ENCODE data around the gene NEK4.
A peak's percentile ranks its signal among the peaks of the same experiment; 100 is the strongest.

NEK4 gene

GRCh38 chr3:52719618-52720017 lies 51.1 kb downstream of the NEK4 start:
- no peak for DNase-seq
- no peak overlapping the region for H3K4me3 ChIP-seq (ENCODE audit: insufficient read depth, low read depth, low read length, poor library complexity, severe bottlenecking)
- H3K36me3 ChIP-seq (ENCODE audit: control insufficient read depth, insufficient read depth, low read length), result no peaks in the 10 kb centered on the region
- no peaks in the 10 kb centered on the region for H3K27me3 ChIP-seq (replicated peaks; ENCODE audit: control insufficient read depth, insufficient read depth, low read length, poor library complexity, severe bottlenecking)
- H3K4me1 ChIP-seq (ENCODE audit: control insufficient read depth, insufficient read depth, low read length, poor library complexity, severe bottlenecking), result no peaks in the 10 kb centered on the region
- H3K9me3 ChIP-seq (ENCODE audit: control insufficient read depth, low read length), result no peaks in the 10 kb centered on the region
- no peak overlapping the region for H3K27ac ChIP-seq (ENCODE audit: insufficient read depth, low read length, poor library complexity, severe bottlenecking)

GRCh38 chr3:52715714-52716305 lies 54.9 kb downstream of the NEK4 start:
- DNase-seq, result no peak
- no peaks in the 10 kb centered on the region for H3K4me1 ChIP-seq (ENCODE audit: control insufficient read depth, insufficient read depth, low read length, poor library complexity, severe bottlenecking)
- no peak overlapping the region for H3K27ac ChIP-seq (ENCODE audit: insufficient read depth, low read length, poor library complexity, severe bottlenecking)
- no peaks in the 10 kb centered on the region for H3K36me3 ChIP-seq (ENCODE audit: control insufficient read depth, insufficient read depth, low read length)
- no peak overlapping the region for H3K4me3 ChIP-seq (ENCODE audit: insufficient read depth, low read depth, low read length, poor library complexity, severe bottlenecking)
- no peaks in the 10 kb centered on the region for H3K9me3 ChIP-seq (ENCODE audit: control insufficient read depth, low read length)
- H3K27me3 ChIP-seq (replicated peaks; ENCODE audit: control insufficient read depth, insufficient read depth, low read length, poor library complexity, severe bottlenecking), result no peaks in the 10 kb centered on the region

GRCh38 chr3:52714335-52715302 lies 56.1 kb downstream of the NEK4 start:
- Histone ChIP-seq H3K4me1 (ENCODE audit: control insufficient read depth, insufficient read depth, low read length, poor library complexity, severe bottlenecking) (no peaks in the 10 kb centered on the region), H3K36me3 (ENCODE audit: control insufficient read depth, insufficient read depth, low read length) (no peaks in the 10 kb centered on the region), H3K27me3 (replicated peaks; ENCODE audit: control insufficient read depth, insufficient read depth, low read length, poor library complexity, severe bottlenecking) (no peaks in the 10 kb centered on the region), H3K27ac (ENCODE audit: insufficient read depth, low read length, poor library complexity, severe bottlenecking) (no peak overlapping the region), H3K4me3 (ENCODE audit: insufficient read depth, low read depth, low read length, poor library complexity, severe bottlenecking) (no peak overlapping the region), H3K9me3 (ENCODE audit: control insufficient read depth, low read length) (no peaks in the 10 kb centered on the region)
- no peak for DNase-seq

- no peaks in the 10 kb centered on the region for H3K9me3 ChIP-seq (ENCODE audit: control insufficient read depth, low read length)
- no peak overlapping the region for H3K27ac ChIP-seq (ENCODE audit: insufficient read depth, low read length, poor library complexity, severe bottlenecking)
- peaks cover 10% of the 10 kb centered on the region for H3K36me3 ChIP-seq (ENCODE audit: control insufficient read depth, insufficient read depth, low read length)
- H3K4me1 ChIP-seq (ENCODE audit: control insufficient read depth, insufficient read depth, low read length, poor library complexity, severe bottlenecking), result peaks cover 3% of the 10 kb centered on the region
- DNase-seq, result no peak
- H3K4me3 ChIP-seq (ENCODE audit: insufficient read depth, low read depth, low read length, poor library complexity, severe bottlenecking), result no peak overlapping the region
- no peaks in the 10 kb centered on the region for H3K27me3 ChIP-seq (replicated peaks; ENCODE audit: control insufficient read depth, insufficient read depth, low read length, poor library complexity, severe bottlenecking)
These were observed 58.2 kb downstream of the NEK4 start for GRCh38 chr3:52712291-52713212.

GRCh38 chr3:52710512-52710911 lies 60.2 kb downstream of the NEK4 start:
- Histone ChIP-seq H3K27me3 (replicated peaks; ENCODE audit: control insufficient read depth, insufficient read depth, low read length, poor library complexity, severe bottlenecking) (no peaks in the 10 kb centered on the region), H3K4me1 (ENCODE audit: control insufficient read depth, insufficient read depth, low read length, poor library complexity, severe bottlenecking) (peaks cover 12% of the 10 kb centered on the region), H3K36me3 (ENCODE audit: control insufficient read depth, insufficient read depth, low read length) (peaks cover 10% of the 10 kb centered on the region), H3K4me3 (ENCODE audit: insufficient read depth, low read depth, low read length, poor library complexity, severe bottlenecking) (no peak overlapping the region), H3K27ac (ENCODE audit: insufficient read depth, low read length, poor library complexity, severe bottlenecking) (no peak overlapping the region), H3K9me3 (ENCODE audit: control insufficient read depth, low read length) (no peaks in the 10 kb centered on the region)
- no peak for DNase-seq

GRCh38 chr3:52707585-52707984 lies 63.2 kb downstream of the NEK4 start:
- Histone ChIP-seq H3K4me3 (ENCODE audit: insufficient read depth, low read depth, low read length, poor library complexity, severe bottlenecking) (no peak overlapping the region), H3K27me3 (replicated peaks; ENCODE audit: control insufficient read depth, insufficient read depth, low read length, poor library complexity, severe bottlenecking) (no peaks in the 10 kb centered on the region), H3K27ac (ENCODE audit: insufficient read depth, low read length, poor library complexity, severe bottlenecking) (peak overlapping the region; percentile 29), H3K9me3 (ENCODE audit: control insufficient read depth, low read length) (no peaks in the 10 kb centered on the region), H3K4me1 (ENCODE audit: control insufficient read depth, insufficient read depth, low read length, poor library complexity, severe bottlenecking) (peaks cover 20% of the 10 kb centered on the region), H3K36me3 (ENCODE audit: control insufficient read depth, insufficient read depth, low read length) (peaks cover 10% of the 10 kb centered on the region)
- DNase-seq, result no peak

- H3K4me3 ChIP-seq (ENCODE audit: insufficient read depth, low read depth, low read length, poor library complexity, severe bottlenecking), result peak within 1 kb of the TSS; percentile 90
- no peaks in the 10 kb centered on the region for H3K27me3 ChIP-seq (replicated peaks; ENCODE audit: control insufficient read depth, insufficient read depth, low read length, poor library complexity, severe bottlenecking)
- no peaks in the 10 kb centered on the region for H3K9me3 ChIP-seq (ENCODE audit: control insufficient read depth, low read length)
- H3K27ac ChIP-seq (ENCODE audit: insufficient read depth, low read length, poor library complexity, severe bottlenecking), result peak within 1 kb of the TSS; percentile 92
- peak; percentile 73 to 80 (median 79) for DNase-seq
- peaks cover 20% of the 10 kb centered on the region for H3K4me1 ChIP-seq (ENCODE audit: control insufficient read depth, insufficient read depth, low read length, poor library complexity, severe bottlenecking)
- peaks cover 10% of the 10 kb centered on the region for H3K36me3 ChIP-seq (ENCODE audit: control insufficient read depth, insufficient read depth, low read length)
These were observed 64.8 kb downstream of the NEK4 start, which contains the start of the genes GLT8D1 and SPCS1 for GRCh38 chr3:52705688-52706686. GLT8D1 (minus strand) TSS chr3:52705791; CDS start chr3:52700460, 5,331 bp downstream. SPCS1 (plus strand) TSS chr3:52706106; CDS start chr3:52706247, 141 bp downstream.

GRCh38 chr3:52705438-52705687 lies 65.4 kb downstream of the NEK4 start:
- Histone ChIP-seq H3K4me1 (ENCODE audit: control insufficient read depth, insufficient read depth, low read length, poor library complexity, severe bottlenecking) (peaks cover 20% of the 10 kb centered on the region), H3K27ac (ENCODE audit: insufficient read depth, low read length, poor library complexity, severe bottlenecking) (peak overlapping the region; percentile 92), H3K36me3 (ENCODE audit: control insufficient read depth, insufficient read depth, low read length) (peaks cover 10% of the 10 kb centered on the region), H3K27me3 (replicated peaks; ENCODE audit: control insufficient read depth, insufficient read depth, low read length, poor library complexity, severe bottlenecking) (no peaks in the 10 kb centered on the region), H3K4me3 (ENCODE audit: insufficient read depth, low read depth, low read length, poor library complexity, severe bottlenecking) (peak overlapping the region; percentile 90), H3K9me3 (ENCODE audit: control insufficient read depth, low read length) (no peaks in the 10 kb centered on the region)
- no peak for DNase-seq

Measured in effector memory CD4-positive, alpha-beta T cell (primary cell).